22Rv1 (cell line): ENCODE measurements around the gene DNER.

Source experiments
- H3K27ac ChIP-seq: fragments of 450-650 bp; 2 replicates; pipeline ENCODE4 v1.5.1; 2017
- CTCF ChIP-seq: fragments of 450-650 bp; IDR thresholded peaks from 2 replicates; pipeline ENCODE4 v1.5.1; 2017; ENCODE audit warnings: mild to moderate bottlenecking
- ZFX ChIP-seq: fragments of 450-650 bp; IDR thresholded peaks from 2 replicates; pipeline ENCODE4 v1.6.1; 2017; ENCODE audit warnings: antibody characterized with exemption, borderline replicate concordance

Gene DNER

DNA sequence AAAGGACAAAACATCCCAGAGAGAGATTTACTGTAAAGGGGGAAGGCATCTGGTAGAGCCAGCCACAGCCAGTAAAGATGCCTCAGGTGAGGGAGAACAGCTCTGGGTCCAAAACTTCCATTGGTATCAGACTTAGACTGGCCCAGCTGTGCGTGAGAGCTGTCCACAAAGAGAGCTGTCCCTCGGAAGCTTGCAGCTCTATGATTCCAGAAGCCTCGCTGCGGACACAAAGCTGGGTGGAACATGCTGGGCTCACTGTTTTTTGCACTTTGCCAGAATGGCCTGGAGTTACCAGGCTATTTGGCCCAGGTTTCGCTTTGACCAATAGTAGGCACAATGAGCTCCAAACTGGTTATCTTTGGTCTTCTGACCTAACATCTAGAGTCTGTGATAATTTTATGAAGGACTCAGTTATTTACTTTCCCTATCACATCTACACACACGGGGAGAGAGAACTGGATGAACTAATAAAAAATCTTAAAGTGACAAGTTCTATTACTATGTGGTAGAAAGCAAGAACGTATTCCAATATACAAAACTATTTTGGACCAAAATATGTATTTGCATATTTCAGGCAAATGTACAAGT is 101.9 kb downstream of the DNER start:
- no peak for TF ChIP-seq CTCF
- TF ChIP-seq ZFX: no peak
- no peak overlapping the region for H3K27ac ChIP-seq

GRCh38 chr2:229611360-229611759 is 103.0 kb downstream of the DNER start:
- no peak overlapping the region for H3K27ac ChIP-seq
- TF ChIP-seq CTCF (no peak), ZFX (no peak)

DNA sequence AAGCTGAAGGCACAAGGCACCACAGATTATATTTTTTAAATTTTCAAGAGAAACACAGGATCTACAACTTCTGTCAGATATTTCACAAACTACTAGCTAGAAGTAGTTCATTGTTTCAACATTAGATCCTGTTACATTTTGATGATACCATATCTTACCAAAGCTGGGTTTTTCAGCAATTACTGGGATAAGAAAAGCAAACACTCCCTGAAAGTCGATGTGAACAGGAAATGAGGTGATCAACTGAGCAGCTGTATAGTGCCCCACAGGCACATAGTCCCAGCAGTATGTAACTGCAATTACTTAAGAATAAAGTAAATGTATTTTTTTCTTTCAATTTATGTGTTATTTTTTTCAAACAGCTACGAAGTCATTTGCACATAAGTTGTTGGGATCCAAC is 103.5 kb downstream of the DNER start:
- H3K27ac ChIP-seq: no peak overlapping the region
- TF ChIP-seq ZFX (no peak), CTCF (no peak)

GRCh38 chr2:229610333-229610732 is 104.0 kb downstream of the DNER start:
- H3K27ac ChIP-seq: no peak overlapping the region
- no peak for TF ChIP-seq CTCF

DNA sequence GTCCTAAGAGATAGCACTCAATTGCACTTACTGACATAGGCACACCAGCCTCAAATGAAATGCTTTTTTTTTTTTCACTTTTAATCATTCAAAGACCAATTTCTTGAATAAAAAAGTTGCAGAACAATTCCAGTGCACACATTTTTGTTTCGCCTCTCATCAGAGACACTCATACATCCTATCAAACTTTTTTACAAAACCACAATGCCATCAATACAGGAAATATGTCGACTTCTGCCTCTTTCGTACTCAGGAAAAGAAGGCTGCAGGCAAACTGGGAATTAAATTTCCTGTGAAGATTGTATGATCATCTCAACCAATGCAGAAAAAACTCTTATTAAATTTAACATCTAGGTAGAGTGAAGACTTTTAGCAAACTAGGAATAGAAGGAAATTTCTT is 112.4 kb downstream of the DNER start:
- TF ChIP-seq ZFX (no peak), CTCF (no peak)
- no peak overlapping the region for H3K27ac ChIP-seq

DNA sequence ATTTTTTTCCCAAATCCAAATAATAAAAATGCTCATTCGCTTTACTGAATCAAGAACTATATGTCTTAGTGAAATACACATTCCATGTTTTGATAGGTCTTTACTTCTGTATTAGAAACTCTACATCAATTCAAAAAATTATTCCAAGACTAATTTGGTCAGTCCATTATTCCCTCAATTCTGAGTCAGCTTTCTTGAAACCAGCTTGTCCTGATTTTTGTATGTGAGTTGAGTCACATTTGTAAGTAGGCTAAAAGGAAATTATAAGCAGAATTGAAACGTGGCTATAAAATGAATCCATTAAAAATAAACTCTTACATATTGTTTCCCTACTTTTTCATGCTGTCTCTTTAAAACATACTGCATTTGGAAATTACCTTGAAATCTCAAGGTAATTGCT is 113.0 kb downstream of the DNER start:
- no peak overlapping the region for H3K27ac ChIP-seq

GRCh38 chr2:229598227-229598626 is 116.1 kb downstream of the DNER start:
- no peak for TF ChIP-seq ZFX
- no peak for TF ChIP-seq CTCF
- no peak overlapping the region for H3K27ac ChIP-seq

More for the DNA sequence above, 113.0 kb downstream of the DNER start:
- TF ChIP-seq CTCF: no peak
- TF ChIP-seq ZFX: no peak
